GM23338 (cell line): ENCODE results near the gene RIN3.

ENCODE experiments used
- CREB1 ChIP-seq: fragments of 250-450 bp; sonication (Bioruptor Pico); IDR thresholded peaks from 2 replicates; pipeline ENCODE4 v1.5.0; 2020; ENCODE audit warnings: low read depth, mild to moderate bottlenecking, moderate library complexity
- CTCF ChIP-seq, 2 experiments: fragments of 200-600 bp in 1 of 2; sonication (generic) in 1 of 2; conservative IDR thresholded peaks; 2 replicates each; pipeline versions ENCODE4 v1.5.1 to v1.6.1; 2016 to 2017; ENCODE audit warnings: antibody characterized with exemption in 2 of 2, low read depth in 2 of 2, mild to moderate bottlenecking in 2 of 2, moderate library complexity in 1 of 2
- ETS1 ChIP-seq: IDR thresholded peaks from 2 replicates; pipeline ENCODE4 v1.6.1; 2016; ENCODE audit warnings: antibody characterized with exemption
- EZH2 ChIP-seq: fragments of 200-600 bp; sonication (generic); IDR thresholded peaks from one replicate; pipeline ENCODE4 v1.8.0; 2017; ENCODE audit warnings: antibody characterized with exemption, mild to moderate bottlenecking, low read depth; ENCODE audit not compliant: unreplicated experiment
- EZH2phosphoT487 ChIP-seq: fragments of 200-600 bp; sonication (generic); IDR thresholded peaks from one replicate; pipeline ENCODE4 v1.8.1; 2018; ENCODE audit warnings: antibody characterized with exemption; ENCODE audit not compliant: unreplicated experiment
- JUNB ChIP-seq: IDR thresholded peaks from one replicate; pipeline ENCODE4 v1.6.1; 2016; ENCODE audit warnings: antibody characterized with exemption; ENCODE audit not compliant: unreplicated experiment
- POLR2AphosphoS5 ChIP-seq: IDR thresholded peaks from 2 replicates; pipeline ENCODE4 v1.6.1; 2016; ENCODE audit warnings: antibody characterized with exemption, low read depth
- STAT1 ChIP-seq: IDR thresholded peaks from one replicate; pipeline ENCODE4 v1.6.1; 2016; ENCODE audit warnings: antibody characterized with exemption; ENCODE audit not compliant: unreplicated experiment
- ZNF462 ChIP-seq: fragments of 250-450 bp; sonication (Bioruptor Pico); IDR thresholded peaks from 2 replicates; pipeline ENCODE4 v1.5.0; 2020; ENCODE audit warnings: mild to moderate bottlenecking, moderate library complexity
- TF ChIP-seq, protein P1 (sequence below): IDR thresholded peaks from one replicate; pipeline ENCODE4 v1.6.1; 2018; ENCODE audit warnings: antibody characterized with exemption; ENCODE audit not compliant: unreplicated experiment

- TF ChIP-seq POLR2AphosphoS5 (no peak), EZH2 (no peak), CTCF (conservative IDR thresholded peaks at IDR 0.05; ENCODE audit: low read depth in 2 of 2) (no peak), CREB1 (CRISPR knock-in tag) (no peak), EZH2phosphoT487 (no peak), STAT1 (no peak), ZNF462 (CRISPR knock-in tag) (no peak), ETS1 (no peak), JUNB (no peak)
- TF ChIP-seq, protein P1, sequence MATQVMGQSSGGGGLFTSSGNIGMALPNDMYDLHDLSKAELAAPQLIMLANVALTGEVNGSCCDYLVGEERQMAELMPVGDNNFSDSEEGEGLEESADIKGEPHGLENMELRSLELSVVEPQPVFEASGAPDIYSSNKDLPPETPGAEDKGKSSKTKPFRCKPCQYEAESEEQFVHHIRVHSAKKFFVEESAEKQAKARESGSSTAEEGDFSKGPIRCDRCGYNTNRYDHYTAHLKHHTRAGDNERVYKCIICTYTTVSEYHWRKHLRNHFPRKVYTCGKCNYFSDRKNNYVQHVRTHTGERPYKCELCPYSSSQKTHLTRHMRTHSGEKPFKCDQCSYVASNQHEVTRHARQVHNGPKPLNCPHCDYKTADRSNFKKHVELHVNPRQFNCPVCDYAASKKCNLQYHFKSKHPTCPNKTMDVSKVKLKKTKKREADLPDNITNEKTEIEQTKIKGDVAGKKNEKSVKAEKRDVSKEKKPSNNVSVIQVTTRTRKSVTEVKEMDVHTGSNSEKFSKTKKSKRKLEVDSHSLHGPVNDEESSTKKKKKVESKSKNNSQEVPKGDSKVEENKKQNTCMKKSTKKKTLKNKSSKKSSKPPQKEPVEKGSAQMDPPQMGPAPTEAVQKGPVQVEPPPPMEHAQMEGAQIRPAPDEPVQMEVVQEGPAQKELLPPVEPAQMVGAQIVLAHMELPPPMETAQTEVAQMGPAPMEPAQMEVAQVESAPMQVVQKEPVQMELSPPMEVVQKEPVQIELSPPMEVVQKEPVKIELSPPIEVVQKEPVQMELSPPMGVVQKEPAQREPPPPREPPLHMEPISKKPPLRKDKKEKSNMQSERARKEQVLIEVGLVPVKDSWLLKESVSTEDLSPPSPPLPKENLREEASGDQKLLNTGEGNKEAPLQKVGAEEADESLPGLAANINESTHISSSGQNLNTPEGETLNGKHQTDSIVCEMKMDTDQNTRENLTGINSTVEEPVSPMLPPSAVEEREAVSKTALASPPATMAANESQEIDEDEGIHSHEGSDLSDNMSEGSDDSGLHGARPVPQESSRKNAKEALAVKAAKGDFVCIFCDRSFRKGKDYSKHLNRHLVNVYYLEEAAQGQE, result no peak
These were observed 65.8 kb downstream of the RIN3 start for GRCh38 chr14:92579244-92579936.
